ENCODE data around the gene TMEM218. TPM values are rescaled to one million over a fixed set of nuclear protein-coding genes. Genes with fewer than 3 reads are reported as not detected.

Gene TMEM218
- total and polyA plus RNA-seq, 2 of the 8 experiments (the other 6 are each of a cell fraction or from before 2014, with no cell fraction given): 17.0 to 33.5 TPM

DNA sequence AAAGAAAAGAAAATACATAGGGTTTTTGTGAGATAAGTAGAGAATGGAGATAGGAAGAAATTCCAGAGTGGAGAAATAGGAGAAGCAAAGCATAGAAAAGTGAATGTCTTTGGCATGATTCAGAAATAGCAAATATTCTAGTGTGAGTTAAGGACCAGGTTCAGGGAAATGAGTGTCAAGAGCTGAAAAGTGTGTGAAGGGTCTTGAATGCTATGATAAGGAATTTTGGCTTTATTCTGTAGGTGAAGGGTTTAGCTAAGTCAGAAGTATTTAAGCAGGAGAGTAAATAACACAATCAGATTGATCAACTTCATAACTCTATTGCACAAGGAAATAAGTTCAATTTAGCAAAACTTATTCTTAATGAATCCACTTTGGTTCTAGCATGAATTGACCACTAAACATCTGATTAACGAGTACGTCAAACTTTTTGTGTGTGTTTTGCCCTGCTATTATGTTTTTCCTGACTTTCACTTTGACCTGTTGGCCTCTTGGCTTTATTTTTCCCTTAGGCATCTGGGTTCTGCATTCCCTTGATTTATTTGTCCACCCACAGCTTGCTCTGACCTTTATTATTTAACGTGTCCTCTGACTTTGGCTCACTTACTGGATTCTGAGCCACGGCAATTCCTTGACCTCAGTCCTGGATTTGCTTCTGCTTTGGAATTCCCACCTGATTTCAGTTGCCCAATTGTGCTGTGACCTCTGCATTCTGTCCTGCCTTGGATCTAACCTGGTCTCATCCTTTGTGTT, 11.9 kb upstream of the TMEM218 start (continued):
- TF ChIP-seq, protein P1, sequence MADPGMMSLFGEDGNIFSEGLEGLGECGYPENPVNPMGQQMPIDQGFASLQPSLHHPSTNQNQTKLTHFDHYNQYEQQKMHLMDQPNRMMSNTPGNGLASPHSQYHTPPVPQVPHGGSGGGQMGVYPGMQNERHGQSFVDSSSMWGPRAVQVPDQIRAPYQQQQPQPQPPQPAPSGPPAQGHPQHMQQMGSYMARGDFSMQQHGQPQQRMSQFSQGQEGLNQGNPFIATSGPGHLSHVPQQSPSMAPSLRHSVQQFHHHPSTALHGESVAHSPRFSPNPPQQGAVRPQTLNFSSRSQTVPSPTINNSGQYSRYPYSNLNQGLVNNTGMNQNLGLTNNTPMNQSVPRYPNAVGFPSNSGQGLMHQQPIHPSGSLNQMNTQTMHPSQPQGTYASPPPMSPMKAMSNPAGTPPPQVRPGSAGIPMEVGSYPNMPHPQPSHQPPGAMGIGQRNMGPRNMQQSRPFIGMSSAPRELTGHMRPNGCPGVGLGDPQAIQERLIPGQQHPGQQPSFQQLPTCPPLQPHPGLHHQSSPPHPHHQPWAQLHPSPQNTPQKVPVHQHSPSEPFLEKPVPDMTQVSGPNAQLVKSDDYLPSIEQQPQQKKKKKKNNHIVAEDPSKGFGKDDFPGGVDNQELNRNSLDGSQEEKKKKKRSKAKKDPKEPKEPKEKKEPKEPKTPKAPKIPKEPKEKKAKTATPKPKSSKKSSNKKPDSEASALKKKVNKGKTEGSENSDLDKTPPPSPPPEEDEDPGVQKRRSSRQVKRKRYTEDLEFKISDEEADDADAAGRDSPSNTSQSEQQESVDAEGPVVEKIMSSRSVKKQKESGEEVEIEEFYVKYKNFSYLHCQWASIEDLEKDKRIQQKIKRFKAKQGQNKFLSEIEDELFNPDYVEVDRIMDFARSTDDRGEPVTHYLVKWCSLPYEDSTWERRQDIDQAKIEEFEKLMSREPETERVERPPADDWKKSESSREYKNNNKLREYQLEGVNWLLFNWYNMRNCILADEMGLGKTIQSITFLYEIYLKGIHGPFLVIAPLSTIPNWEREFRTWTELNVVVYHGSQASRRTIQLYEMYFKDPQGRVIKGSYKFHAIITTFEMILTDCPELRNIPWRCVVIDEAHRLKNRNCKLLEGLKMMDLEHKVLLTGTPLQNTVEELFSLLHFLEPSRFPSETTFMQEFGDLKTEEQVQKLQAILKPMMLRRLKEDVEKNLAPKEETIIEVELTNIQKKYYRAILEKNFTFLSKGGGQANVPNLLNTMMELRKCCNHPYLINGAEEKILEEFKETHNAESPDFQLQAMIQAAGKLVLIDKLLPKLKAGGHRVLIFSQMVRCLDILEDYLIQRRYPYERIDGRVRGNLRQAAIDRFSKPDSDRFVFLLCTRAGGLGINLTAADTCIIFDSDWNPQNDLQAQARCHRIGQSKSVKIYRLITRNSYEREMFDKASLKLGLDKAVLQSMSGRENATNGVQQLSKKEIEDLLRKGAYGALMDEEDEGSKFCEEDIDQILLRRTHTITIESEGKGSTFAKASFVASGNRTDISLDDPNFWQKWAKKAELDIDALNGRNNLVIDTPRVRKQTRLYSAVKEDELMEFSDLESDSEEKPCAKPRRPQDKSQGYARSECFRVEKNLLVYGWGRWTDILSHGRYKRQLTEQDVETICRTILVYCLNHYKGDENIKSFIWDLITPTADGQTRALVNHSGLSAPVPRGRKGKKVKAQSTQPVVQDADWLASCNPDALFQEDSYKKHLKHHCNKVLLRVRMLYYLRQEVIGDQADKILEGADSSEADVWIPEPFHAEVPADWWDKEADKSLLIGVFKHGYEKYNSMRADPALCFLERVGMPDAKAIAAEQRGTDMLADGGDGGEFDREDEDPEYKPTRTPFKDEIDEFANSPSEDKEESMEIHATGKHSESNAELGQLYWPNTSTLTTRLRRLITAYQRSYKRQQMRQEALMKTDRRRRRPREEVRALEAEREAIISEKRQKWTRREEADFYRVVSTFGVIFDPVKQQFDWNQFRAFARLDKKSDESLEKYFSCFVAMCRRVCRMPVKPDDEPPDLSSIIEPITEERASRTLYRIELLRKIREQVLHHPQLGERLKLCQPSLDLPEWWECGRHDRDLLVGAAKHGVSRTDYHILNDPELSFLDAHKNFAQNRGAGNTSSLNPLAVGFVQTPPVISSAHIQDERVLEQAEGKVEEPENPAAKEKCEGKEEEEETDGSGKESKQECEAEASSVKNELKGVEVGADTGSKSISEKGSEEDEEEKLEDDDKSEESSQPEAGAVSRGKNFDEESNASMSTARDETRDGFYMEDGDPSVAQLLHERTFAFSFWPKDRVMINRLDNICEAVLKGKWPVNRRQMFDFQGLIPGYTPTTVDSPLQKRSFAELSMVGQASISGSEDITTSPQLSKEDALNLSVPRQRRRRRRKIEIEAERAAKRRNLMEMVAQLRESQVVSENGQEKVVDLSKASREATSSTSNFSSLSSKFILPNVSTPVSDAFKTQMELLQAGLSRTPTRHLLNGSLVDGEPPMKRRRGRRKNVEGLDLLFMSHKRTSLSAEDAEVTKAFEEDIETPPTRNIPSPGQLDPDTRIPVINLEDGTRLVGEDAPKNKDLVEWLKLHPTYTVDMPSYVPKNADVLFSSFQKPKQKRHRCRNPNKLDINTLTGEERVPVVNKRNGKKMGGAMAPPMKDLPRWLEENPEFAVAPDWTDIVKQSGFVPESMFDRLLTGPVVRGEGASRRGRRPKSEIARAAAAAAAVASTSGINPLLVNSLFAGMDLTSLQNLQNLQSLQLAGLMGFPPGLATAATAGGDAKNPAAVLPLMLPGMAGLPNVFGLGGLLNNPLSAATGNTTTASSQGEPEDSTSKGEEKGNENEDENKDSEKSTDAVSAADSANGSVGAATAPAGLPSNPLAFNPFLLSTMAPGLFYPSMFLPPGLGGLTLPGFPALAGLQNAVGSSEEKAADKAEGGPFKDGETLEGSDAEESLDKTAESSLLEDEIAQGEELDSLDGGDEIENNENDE (IDR thresholded peaks at IDR 0.05; ENCODE audit: insufficient replicate concordance, low read length): no peak
